ENCODE data around the gene OR51F1.
"Not testable (repeated sequence)": the region's sequence is repeated elsewhere in the genome, so short reads cannot be mapped to it uniquely, and the experiment has no call there.

The OR51F1 gene

GRCh38 chr11:4727171-4727570, 42.6 kb downstream of the OR51F1 start:
- H3K4me3 ChIP-seq (ENCODE audit: control insufficient read depth, low read depth, low read length): no peak overlapping the region
- DNase-seq (ENCODE audit: low read depth): no peak
- TF ChIP-seq CTCF (conservative IDR thresholded peaks at IDR 0.05; ENCODE audit: control insufficient read depth, insufficient read depth, low read depth, low read length): no peak

- not testable (repeated sequence) for DNase-seq (ENCODE audit: low read depth); H3K4me3 ChIP-seq (ENCODE audit: control insufficient read depth, low read depth, low read length)
Observed at GRCh38 chr11:4722616-4723534, 46.9 kb downstream of the OR51F1 start.

Measured in fibroblast of mammary gland (primary cell).